HG02852 (cell line): ENCODE measurements around the gene HSD17B12.
A peak's percentile ranks its signal among the peaks of the same experiment; 100 is the strongest.
"Not testable (repeated sequence)": the region's sequence is repeated elsewhere in the genome, so short reads cannot be mapped to it uniquely, and the experiment has no call there.

ENCODE experiments used
- ATAC-seq: cut with Tn5 transposase; IDR thresholded peaks from one replicate; pipeline ENCODE4 v1.9.1; 2021; ENCODE audit warnings: mild to moderate bottlenecking, moderate library complexity; ENCODE audit not compliant: unreplicated experiment

HSD17B12 gene

GRCh38 chr11:43680521-43681400 lies at the start of gene HSD17B12:
HSD17B12 (plus strand) TSS chr11:43680738; CDS start chr11:43680828, 90 bp downstream.
- peak; percentile 95 for ATAC-seq

GRCh38 chr11:43631732-43632131 lies 48.8 kb upstream of the HSD17B12 start:
- ATAC-seq: no peak

- no peak for ATAC-seq
These were observed 48.4 kb upstream of the HSD17B12 start for GRCh38 chr11:43632181-43632580.

GRCh38 chr11:43638717-43639116 lies 41.8 kb upstream of the HSD17B12 start:
- ATAC-seq: no peak

GRCh38 chr11:43639224-43639623 lies 41.3 kb upstream of the HSD17B12 start:
- ATAC-seq: no peak

- ATAC-seq: no peak
These were observed 40.6 kb upstream of the HSD17B12 start for GRCh38 chr11:43639920-43640319.

- peak; percentile 100 for ATAC-seq
These were observed 36.5 kb upstream of the HSD17B12 start for GRCh38 chr11:43643898-43644620.

- ATAC-seq: no peak
These were observed 35.8 kb upstream of the HSD17B12 start for GRCh38 chr11:43644621-43645299.

GRCh38 chr11:43646767-43647166 lies 33.8 kb upstream of the HSD17B12 start:
- ATAC-seq: no peak

- ATAC-seq: no peak
These were observed 31.6 kb upstream of the HSD17B12 start for GRCh38 chr11:43648888-43649287.

- ATAC-seq: no peak
These were observed 31.0 kb upstream of the HSD17B12 start for GRCh38 chr11:43649501-43649900.

- no peak for ATAC-seq
These were observed 30.6 kb upstream of the HSD17B12 start for GRCh38 chr11:43649921-43650320.

GRCh38 chr11:43663018-43663417 lies 17.5 kb upstream of the HSD17B12 start:
- ATAC-seq: not testable (repeated sequence)

GRCh38 chr11:43664295-43664694 lies 16.2 kb upstream of the HSD17B12 start:
- ATAC-seq: no peak

- ATAC-seq: not testable (repeated sequence)
These were observed 9.3 kb upstream of the HSD17B12 start for GRCh38 chr11:43671284-43671683.

GRCh38 chr11:43674560-43674959 lies 6.0 kb upstream of the HSD17B12 start:
- no peak for ATAC-seq

- no peak for ATAC-seq
These were observed 3.6 kb upstream of the HSD17B12 start for GRCh38 chr11:43676933-43677332.

- ATAC-seq: no peak
These were observed 934 bp downstream of the HSD17B12 start for GRCh38 chr11:43681401-43681942.

- not testable (repeated sequence) for ATAC-seq
These were observed 1.5 kb downstream of the HSD17B12 start for GRCh38 chr11:43682081-43682480.

- no peak for ATAC-seq
These were observed 4.9 kb downstream of the HSD17B12 start for GRCh38 chr11:43685440-43685839.

GRCh38 chr11:43686207-43686606 lies 5.7 kb downstream of the HSD17B12 start:
- ATAC-seq: no peak
